ENCODE results near the gene HILPDA.

The HILPDA gene

DNA sequence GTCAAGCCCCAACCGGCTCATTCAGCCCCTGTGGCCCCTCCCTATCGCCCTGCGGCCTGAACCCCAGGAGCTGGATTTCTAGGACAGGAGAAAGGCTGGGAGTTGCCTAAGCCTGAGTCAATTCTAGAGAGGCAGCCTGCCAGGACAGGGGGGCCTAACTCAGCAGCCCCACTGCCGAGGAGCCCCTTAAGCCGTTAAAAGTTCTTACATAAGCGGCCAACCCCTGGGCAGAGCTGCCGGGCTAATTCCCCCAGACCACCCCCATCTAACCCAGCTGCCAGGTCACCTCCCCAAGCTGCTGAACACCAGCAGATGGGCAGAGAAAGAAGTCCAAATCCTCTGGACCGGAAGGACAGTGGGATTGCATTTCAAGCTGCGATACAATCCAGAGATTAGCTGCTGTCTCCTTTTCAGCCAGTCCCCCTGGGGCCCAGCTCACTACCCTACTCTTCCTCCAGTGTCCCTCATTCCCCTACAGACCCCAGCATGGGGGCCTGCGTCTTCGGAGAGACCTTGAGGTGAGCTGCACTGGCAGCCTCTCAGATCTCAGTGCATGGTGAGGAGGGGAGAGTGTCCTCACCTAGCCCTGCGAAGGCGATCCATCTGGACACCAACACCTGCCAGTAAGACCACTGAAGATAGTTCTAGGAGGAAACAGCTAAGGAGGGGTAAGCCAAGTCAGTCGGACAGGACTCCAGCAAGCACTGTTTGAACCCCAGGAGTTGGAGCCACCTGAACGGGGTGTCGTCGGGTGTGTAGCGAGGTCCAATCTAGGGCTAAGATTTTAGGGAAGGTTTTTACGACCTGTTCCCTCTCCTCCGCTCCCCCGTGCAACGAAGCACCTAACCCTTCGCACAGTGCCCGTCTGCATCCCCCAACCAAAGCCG lies 46.7 kb upstream of the HILPDA start:
- TF ChIP-seq, protein P1, sequence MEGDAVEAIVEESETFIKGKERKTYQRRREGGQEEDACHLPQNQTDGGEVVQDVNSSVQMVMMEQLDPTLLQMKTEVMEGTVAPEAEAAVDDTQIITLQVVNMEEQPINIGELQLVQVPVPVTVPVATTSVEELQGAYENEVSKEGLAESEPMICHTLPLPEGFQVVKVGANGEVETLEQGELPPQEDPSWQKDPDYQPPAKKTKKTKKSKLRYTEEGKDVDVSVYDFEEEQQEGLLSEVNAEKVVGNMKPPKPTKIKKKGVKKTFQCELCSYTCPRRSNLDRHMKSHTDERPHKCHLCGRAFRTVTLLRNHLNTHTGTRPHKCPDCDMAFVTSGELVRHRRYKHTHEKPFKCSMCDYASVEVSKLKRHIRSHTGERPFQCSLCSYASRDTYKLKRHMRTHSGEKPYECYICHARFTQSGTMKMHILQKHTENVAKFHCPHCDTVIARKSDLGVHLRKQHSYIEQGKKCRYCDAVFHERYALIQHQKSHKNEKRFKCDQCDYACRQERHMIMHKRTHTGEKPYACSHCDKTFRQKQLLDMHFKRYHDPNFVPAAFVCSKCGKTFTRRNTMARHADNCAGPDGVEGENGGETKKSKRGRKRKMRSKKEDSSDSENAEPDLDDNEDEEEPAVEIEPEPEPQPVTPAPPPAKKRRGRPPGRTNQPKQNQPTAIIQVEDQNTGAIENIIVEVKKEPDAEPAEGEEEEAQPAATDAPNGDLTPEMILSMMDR (IDR thresholded peaks at IDR 0.05) = no peak
- peak overlapping the region; percentile 99 for H3K27ac ChIP-seq

DNA sequence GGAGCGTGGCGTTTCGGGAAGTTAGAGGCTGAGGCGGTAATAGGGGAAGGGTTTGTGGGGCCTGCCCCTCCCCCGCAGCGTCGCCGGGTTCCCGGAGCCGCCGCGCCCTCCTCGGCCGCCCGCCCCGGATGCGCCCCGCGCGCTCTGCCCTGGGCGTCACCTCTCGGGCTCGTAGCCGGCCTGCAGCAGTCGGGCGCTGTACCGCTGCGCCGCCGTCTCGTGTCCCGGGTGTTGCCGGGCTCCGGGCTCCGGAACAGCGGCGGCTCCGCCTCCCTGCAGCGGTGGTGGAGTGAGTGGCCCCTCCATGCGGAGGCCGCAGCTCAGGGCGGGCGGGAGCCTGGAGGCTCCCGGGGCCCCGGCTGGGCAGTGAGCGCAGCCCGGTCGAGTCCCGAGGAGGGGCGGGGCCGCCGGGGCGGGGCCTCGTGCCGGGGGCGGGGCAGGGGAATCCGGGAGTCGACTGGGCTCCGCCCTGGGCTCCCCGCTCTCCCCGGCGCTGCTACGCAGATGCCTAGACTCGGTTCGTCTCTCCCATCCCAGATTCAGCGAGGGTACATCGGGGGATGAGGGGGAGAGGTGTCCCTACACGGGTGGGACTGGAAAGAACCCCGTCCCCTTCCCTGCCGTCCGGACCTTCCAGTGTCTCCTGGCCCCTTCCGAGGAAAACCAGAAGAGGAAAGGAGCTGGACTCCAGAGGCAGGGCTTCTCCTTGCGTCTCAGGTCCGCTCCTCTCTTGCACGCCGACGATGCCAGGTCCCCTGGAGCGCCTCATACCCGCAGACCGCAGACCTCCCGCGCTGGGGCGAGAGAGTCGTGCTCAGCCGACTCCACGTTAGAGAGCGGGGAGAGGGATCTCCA lies 45.9 kb upstream of the HILPDA start, which contains the start of gene IMPDH1:
IMPDH1 (minus strand) TSS at position 387 of the 855 bp plus-strand sequence; CDS start at position 306, 81 bp downstream.
- peaks cover 8% of the 10 kb centered on the region for H3K36me3 ChIP-seq
- peaks cover 43 to 53% of the 10 kb centered on the region in 2 experiments for H3K4me1 ChIP-seq (ENCODE audit: control insufficient read depth in 1 of 2, insufficient read depth in 1 of 2, low read depth in 1 of 2, low read length in 1 of 2)
- H3K4me3 ChIP-seq (ENCODE audit: low read depth in 1 of 2, low read length in 1 of 2) = peak within 1 kb of the TSS; percentile 91 to 99
- H3K9me3 ChIP-seq = no peaks in the 10 kb centered on the region
- H3K27ac ChIP-seq = peak within 1 kb of the TSS; percentile 99
- TF ChIP-seq, protein P1 (IDR thresholded peaks at IDR 0.05) = peak; percentile 32
- no peaks in the 10 kb centered on the region for H3K27me3 ChIP-seq

More for the DNA sequence above, 46.7 kb upstream of the HILPDA start:
- H3K9me3 ChIP-seq = no peaks in the 10 kb centered on the region
- H3K36me3 ChIP-seq = peaks cover 16% of the 10 kb centered on the region
- H3K27me3 ChIP-seq = no peaks in the 10 kb centered on the region
- peak overlapping the region; percentile 91 to 99 for H3K4me3 ChIP-seq (ENCODE audit: low read depth in 1 of 2, low read length in 1 of 2)
- peaks cover 48 to 62% of the 10 kb centered on the region in 2 experiments for H3K4me1 ChIP-seq (ENCODE audit: control insufficient read depth in 1 of 2, insufficient read depth in 1 of 2, low read depth in 1 of 2, low read length in 1 of 2)

DNA sequence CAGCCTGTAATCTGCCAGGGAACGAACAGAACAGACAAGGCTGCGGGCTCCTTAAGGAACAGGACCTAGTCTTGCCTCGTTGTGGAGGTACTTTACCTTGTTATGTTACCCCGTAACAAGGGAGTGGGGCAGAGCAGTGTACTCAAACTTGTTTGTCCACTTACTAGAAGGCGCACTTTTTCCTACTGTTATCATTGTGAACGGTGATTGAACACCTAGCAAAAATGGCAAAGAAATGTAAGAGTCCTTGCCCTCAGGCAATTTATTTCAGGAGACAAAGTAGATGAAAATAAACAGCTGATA lies 45.3 kb upstream of the HILPDA start:
- Histone ChIP-seq H3K9me3 (no peaks in the 10 kb centered on the region), H3K27me3 (no peaks in the 10 kb centered on the region), H3K4me1 (ENCODE audit: control insufficient read depth in 1 of 2, insufficient read depth in 1 of 2, low read depth in 1 of 2, low read length in 1 of 2) (peaks cover 38 to 47% of the 10 kb centered on the region in 2 experiments), H3K27ac (peak overlapping the region; percentile 99), H3K4me3 (ENCODE audit: low read depth in 1 of 2, low read length in 1 of 2) (peak overlapping the region; percentile 91 to 99), H3K36me3 (peaks cover 2% of the 10 kb centered on the region)
- TF ChIP-seq, protein P1 (IDR thresholded peaks at IDR 0.05) = no peak

DNA sequence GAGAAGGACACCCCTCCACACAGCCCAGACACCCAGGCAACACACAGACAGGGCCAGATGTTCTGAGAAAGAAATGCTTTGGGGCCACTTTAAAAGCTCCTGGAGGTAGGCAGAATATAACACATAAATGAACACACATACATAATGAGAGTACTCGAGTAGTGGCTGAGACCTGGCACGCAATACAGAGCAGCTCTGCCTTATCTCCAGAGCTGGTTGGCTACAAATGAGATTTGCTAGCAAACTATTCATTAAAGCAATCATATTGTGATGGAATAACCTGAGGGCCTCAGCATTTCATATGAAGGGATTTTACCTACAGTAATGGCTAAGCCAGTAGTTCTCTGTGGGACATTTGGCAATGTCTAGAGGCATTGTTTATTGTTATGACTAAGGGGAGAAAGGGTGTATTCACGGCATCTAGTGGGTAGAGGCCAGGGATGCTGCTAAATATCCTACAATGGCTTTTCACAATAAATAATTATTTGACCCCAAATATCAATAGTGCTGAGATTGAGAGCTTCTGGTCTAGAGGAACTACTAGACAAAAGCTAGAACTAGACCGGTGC lies 40.4 kb upstream of the HILPDA start:
- H3K9me3 ChIP-seq = no peaks in the 10 kb centered on the region
- H3K27me3 ChIP-seq = no peaks in the 10 kb centered on the region
- TF ChIP-seq, protein P1 (IDR thresholded peaks at IDR 0.05) = no peak
- no peak overlapping the region for H3K4me3 ChIP-seq (ENCODE audit: low read depth in 1 of 2, low read length in 1 of 2)
- H3K36me3 ChIP-seq = no peaks in the 10 kb centered on the region
- peaks cover 9 to 10% of the 10 kb centered on the region in 2 experiments for H3K4me1 ChIP-seq (ENCODE audit: control insufficient read depth in 1 of 2, insufficient read depth in 1 of 2, low read depth in 1 of 2, low read length in 1 of 2)
- H3K27ac ChIP-seq = no peak overlapping the region

DNA sequence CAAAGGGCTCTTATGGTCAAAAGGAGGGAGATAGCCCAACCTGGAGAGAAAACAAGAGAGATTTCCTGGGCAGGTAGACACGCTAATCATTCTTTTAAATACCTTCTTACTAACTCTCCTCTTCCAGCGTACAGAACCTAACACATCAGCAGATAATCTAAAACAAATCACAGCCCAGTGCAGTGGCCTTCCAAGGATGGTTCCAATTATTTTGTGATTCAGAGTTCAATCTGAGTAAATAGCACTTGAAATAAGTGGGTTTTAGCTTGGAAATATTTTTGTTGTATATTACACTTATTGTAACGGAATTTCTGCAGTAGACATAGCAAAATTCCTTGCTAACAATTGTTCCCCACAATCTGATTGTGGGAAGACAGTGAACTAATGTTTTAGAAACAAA lies 38.6 kb upstream of the HILPDA start:
- no peak overlapping the region for H3K4me3 ChIP-seq (ENCODE audit: low read depth in 1 of 2, low read length in 1 of 2)
- no peak overlapping the region for H3K27ac ChIP-seq
- no peaks in the 10 kb centered on the region for H3K4me1 ChIP-seq (ENCODE audit: control insufficient read depth in 1 of 2, insufficient read depth in 1 of 2, low read depth in 1 of 2, low read length in 1 of 2)
- no peaks in the 10 kb centered on the region for H3K27me3 ChIP-seq
- no peaks in the 10 kb centered on the region for H3K36me3 ChIP-seq
- TF ChIP-seq, protein P1 (IDR thresholded peaks at IDR 0.05) = no peak
- no peaks in the 10 kb centered on the region for H3K9me3 ChIP-seq

Measured in neutrophil (primary cell).